Ishikawa (cell line): ENCODE results near the gene JAML.

ENCODE experiments used
- CREB1 ChIP-seq: IDR thresholded peaks from 2 replicates; pipeline ENCODE4 v1.6.1; 2012; ENCODE audit warnings: low read depth
- EP300 ChIP-seq: IDR thresholded peaks from 2 replicates; pipeline ENCODE4 v1.6.1; 2012; ENCODE audit warnings: borderline replicate concordance
- FOXM1 ChIP-seq: IDR thresholded peaks from 2 replicates; pipeline ENCODE4 v1.6.1; 2012; ENCODE audit warnings: low read depth, borderline replicate concordance
- NFIC ChIP-seq: IDR thresholded peaks from 2 replicates; pipeline ENCODE4 v1.6.1; 2012
- REST ChIP-seq: IDR thresholded peaks from 2 replicates; pipeline ENCODE4 v1.6.1; 2012; ENCODE audit warnings: low read depth, mild to moderate bottlenecking

DNA sequence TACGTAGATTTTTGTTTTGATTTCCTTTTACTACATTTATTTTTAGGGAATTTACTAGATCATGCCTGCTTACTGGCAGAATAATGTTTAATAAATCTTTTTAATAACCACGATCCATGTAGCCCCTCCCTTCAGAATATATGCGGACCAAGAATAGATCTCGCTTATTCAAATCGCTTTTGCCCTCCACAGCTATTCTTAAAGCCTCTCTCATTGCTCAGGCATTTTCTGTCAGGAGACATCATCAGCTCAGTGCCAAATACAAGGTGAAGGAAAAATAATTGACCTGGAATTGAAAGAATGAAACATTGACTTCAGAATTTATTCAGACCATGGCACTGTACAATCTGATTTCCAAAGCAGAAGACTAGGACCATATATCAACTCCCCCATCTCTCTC lies 10.0 kb upstream of the JAML start:
- TF ChIP-seq EP300 (no peak), NFIC (no peak), FOXM1 (no peak), CREB1 (no peak), REST (no peak)
